Measurements from ENCODE around the gene NPHP4. TPM values are rescaled to one million over a fixed set of nuclear protein-coding genes. Genes with fewer than 3 reads are reported as not detected.

Gene NPHP4
- total RNA-seq, 4 donors from 2014 or later, result 9.2 to 35.5 (median 18.3) TPM

DNA sequence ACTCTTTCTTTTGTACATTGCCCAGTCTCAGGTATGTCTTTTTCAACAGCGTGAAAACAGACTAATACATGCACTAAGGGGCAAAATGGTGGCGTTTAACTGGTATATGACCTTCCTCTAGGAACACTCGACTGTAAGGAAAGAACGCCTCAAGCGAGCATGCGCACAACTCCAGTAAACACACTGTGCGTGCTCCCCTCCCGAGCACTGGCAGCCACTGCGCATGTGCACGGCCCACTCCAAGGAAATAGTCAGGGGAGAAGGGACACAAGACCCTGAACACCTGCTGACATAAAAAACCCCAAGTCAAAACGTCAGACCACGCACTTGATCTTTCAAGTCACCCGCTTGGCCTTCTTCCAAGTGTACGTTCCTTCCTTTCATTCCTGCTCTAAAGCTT lies 173.5 kb downstream of the NPHP4 start:
- TF ChIP-seq POLR2A (IDR thresholded peaks at IDR 0.05), result no peak
- TF ChIP-seq, protein P1, sequence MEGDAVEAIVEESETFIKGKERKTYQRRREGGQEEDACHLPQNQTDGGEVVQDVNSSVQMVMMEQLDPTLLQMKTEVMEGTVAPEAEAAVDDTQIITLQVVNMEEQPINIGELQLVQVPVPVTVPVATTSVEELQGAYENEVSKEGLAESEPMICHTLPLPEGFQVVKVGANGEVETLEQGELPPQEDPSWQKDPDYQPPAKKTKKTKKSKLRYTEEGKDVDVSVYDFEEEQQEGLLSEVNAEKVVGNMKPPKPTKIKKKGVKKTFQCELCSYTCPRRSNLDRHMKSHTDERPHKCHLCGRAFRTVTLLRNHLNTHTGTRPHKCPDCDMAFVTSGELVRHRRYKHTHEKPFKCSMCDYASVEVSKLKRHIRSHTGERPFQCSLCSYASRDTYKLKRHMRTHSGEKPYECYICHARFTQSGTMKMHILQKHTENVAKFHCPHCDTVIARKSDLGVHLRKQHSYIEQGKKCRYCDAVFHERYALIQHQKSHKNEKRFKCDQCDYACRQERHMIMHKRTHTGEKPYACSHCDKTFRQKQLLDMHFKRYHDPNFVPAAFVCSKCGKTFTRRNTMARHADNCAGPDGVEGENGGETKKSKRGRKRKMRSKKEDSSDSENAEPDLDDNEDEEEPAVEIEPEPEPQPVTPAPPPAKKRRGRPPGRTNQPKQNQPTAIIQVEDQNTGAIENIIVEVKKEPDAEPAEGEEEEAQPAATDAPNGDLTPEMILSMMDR (IDR thresholded peaks at IDR 0.05), result no peak
- Histone ChIP-seq H3K9me3 (no peaks in the 10 kb centered on the region), H3K4me1 (no peaks in the 10 kb centered on the region), H3K4me3 (no peak overlapping the region), H3K27me3 (no peaks in the 10 kb centered on the region), H3K36me3 (no peaks in the 10 kb centered on the region), H3K27ac (no peak overlapping the region)
- no peak for DNase-seq

GRCh38 chr1:5815716-5816115 lies 176.5 kb downstream of the NPHP4 start:
- DNase-seq, result no peak
- Histone ChIP-seq H3K4me3 (no peak overlapping the region), H3K36me3 (no peaks in the 10 kb centered on the region), H3K27ac (no peak overlapping the region), H3K9me3 (no peaks in the 10 kb centered on the region), H3K27me3 (no peaks in the 10 kb centered on the region), H3K4me1 (no peaks in the 10 kb centered on the region)
- TF ChIP-seq, protein P1 (IDR thresholded peaks at IDR 0.05), result no peak
- no peak for TF ChIP-seq POLR2A (IDR thresholded peaks at IDR 0.05)

- no peak for DNase-seq
- no peak overlapping the region for H3K4me3 ChIP-seq
- H3K36me3 ChIP-seq, result no peaks in the 10 kb centered on the region
- no peak overlapping the region for H3K27ac ChIP-seq
- H3K9me3 ChIP-seq, result no peaks in the 10 kb centered on the region
- H3K4me1 ChIP-seq, result no peaks in the 10 kb centered on the region
- no peak for TF ChIP-seq POLR2A (IDR thresholded peaks at IDR 0.05)
- TF ChIP-seq, protein P1 (IDR thresholded peaks at IDR 0.05), result no peak
- H3K27me3 ChIP-seq, result no peaks in the 10 kb centered on the region
These were observed 177.0 kb downstream of the NPHP4 start for GRCh38 chr1:5815211-5815610.

- no peak overlapping the region for H3K4me3 ChIP-seq
- H3K9me3 ChIP-seq, result no peaks in the 10 kb centered on the region
- H3K4me1 ChIP-seq, result no peaks in the 10 kb centered on the region
- DNase-seq, result no peak
- TF ChIP-seq, protein P1 (IDR thresholded peaks at IDR 0.05), result no peak
- TF ChIP-seq POLR2A (IDR thresholded peaks at IDR 0.05), result no peak
- no peaks in the 10 kb centered on the region for H3K36me3 ChIP-seq
- no peak overlapping the region for H3K27ac ChIP-seq
- no peaks in the 10 kb centered on the region for H3K27me3 ChIP-seq
These were observed 178.1 kb downstream of the NPHP4 start for GRCh38 chr1:5814046-5814619.

DNA sequence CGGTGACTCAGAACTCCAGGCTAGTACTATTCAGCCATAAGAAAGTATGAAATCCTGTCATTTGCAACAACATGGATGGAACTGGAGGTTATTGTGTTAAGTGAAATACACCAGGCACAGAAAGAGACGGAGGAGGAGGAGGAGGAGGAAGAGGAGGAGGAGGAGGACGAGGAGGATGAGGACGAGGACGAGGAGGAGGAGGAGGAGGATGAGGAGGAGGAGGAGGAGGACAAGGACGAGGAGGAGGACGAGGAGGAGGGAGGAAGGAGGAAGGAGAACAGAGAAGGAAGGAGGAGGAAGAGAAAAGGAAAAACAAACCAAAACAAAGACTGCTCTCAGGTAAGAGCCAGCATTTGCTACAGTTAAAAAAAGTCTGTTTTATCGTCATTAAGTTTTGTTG lies 178.7 kb downstream of the NPHP4 start:
- Histone ChIP-seq H3K27me3 (no peaks in the 10 kb centered on the region), H3K9me3 (no peaks in the 10 kb centered on the region), H3K4me1 (no peaks in the 10 kb centered on the region), H3K36me3 (no peaks in the 10 kb centered on the region), H3K27ac (no peak overlapping the region), H3K4me3 (no peak overlapping the region)
- DNase-seq, result no peak
- no peak for TF ChIP-seq POLR2A (IDR thresholded peaks at IDR 0.05)
- TF ChIP-seq, protein P1 (IDR thresholded peaks at IDR 0.05), result no peak

Small RNA genes lying within 50 kb of the gene (small RNA-seq; reads per million reads assigned to genes)
- 0 reads per million in 2 donors for gene MIR4689

Other genes with a start within 250 kb of the NPHP4 start
- gene KCNAB2, start 53.5 kb upstream of the NPHP4 start, total RNA-seq, result 10 to 100 TPM in 2 of 4 donors, 1 to 10 TPM in 2; 5.4 to 26.4 (median 10.1) TPM
- gene CHD5, start 187.9 kb upstream of the NPHP4 start, total RNA-seq, result under 1 TPM; under 0.01 to 0.66 (median 0.22) TPM
- gene RPL22, start 207.2 kb upstream of the NPHP4 start, total RNA-seq, result 100 to 1,000 TPM in 2 of 4 donors, 10 to 100 TPM in 2; 78.1 to 170 (median 99.0) TPM
- gene RNF207, start 213.7 kb upstream of the NPHP4 start, total RNA-seq, result 100 to 1,000 TPM in 3 of 4 donors, 10 to 100 TPM in 1; 56.9 to 153 (median 118) TPM
- 100 to 1,000 TPM in 1 of 4 donors, 10 to 100 TPM in 3; 26.4 to 109 (median 63.8) TPM for gene ICMT, start 243.5 kb upstream of the NPHP4 start, total RNA-seq